GM19372 (cell line): ENCODE data around the gene SLC38A4.

Source experiments
- ATAC-seq: cut with Tn5 transposase; IDR thresholded peaks from one replicate; pipeline ENCODE4 v1.9.1; 2021; ENCODE audit warnings: mild to moderate bottlenecking, low read depth, moderate library complexity; ENCODE audit not compliant: unreplicated experiment

Gene SLC38A4

GRCh38 chr12:46718495-46718894, 107.3 kb downstream of the SLC38A4 start:
- ATAC-seq, result no peak

GRCh38 chr12:46717868-46718267, 107.9 kb downstream of the SLC38A4 start:
- no peak for ATAC-seq

- ATAC-seq, result no peak
These were observed 108.6 kb downstream of the SLC38A4 start for GRCh38 chr12:46717159-46717558.
